Measurements from ENCODE around the gene ZBTB7A.

DNA sequence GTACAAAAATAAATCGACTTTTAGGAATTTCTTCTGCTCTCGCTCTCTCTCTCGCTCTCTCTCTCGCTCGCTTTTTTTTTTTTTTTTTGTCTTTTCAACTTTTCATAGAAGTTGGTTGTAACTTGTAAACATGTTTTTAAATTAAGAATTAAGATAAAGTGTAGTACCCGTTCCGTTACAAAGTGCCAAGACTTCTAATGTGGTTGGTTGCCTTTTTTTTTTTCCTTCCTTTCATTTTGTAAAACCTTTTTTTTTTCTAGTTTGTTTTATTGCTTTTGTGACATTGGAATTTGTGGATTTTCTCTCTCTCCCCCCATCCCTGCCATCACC lies 20.4 kb downstream of the ZBTB7A start:
- TF ChIP-seq, protein P1, sequence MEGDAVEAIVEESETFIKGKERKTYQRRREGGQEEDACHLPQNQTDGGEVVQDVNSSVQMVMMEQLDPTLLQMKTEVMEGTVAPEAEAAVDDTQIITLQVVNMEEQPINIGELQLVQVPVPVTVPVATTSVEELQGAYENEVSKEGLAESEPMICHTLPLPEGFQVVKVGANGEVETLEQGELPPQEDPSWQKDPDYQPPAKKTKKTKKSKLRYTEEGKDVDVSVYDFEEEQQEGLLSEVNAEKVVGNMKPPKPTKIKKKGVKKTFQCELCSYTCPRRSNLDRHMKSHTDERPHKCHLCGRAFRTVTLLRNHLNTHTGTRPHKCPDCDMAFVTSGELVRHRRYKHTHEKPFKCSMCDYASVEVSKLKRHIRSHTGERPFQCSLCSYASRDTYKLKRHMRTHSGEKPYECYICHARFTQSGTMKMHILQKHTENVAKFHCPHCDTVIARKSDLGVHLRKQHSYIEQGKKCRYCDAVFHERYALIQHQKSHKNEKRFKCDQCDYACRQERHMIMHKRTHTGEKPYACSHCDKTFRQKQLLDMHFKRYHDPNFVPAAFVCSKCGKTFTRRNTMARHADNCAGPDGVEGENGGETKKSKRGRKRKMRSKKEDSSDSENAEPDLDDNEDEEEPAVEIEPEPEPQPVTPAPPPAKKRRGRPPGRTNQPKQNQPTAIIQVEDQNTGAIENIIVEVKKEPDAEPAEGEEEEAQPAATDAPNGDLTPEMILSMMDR (IDR thresholded peaks at IDR 0.05) = no peak
- TF ChIP-seq POLR2A (IDR thresholded peaks at IDR 0.05) = no peak
